HEK293 (cell line): ENCODE measurements around the gene SPATA24.
A peak's percentile ranks its signal among the peaks of the same experiment; 100 is the strongest.

Experiments used
- CTCF ChIA-PET: fragments of 350-600 bp; formaldehyde crosslinking; extraction: SDS; loops from one replicate; lab custom pipeline; 2021; ENCODE audit warnings: antibody characterized with exemption; lab: Yijun Ruan, JAX
- POLR2A ChIA-PET: fragments of 300-600 bp; formaldehyde crosslinking; extraction: SDS; loops from one replicate; lab custom pipeline; 2020; ENCODE audit warnings: antibody characterized with exemption, inconsistent platforms; lab: Yijun Ruan, JAX
- H3K27ac ChIP-seq: fragments of 200-500 bp; sonication (Bioruptor generic); 2 replicates; pipeline ENCODE4 v1.5.1; 2014; ENCODE audit warnings: low read depth, low read length, control low read depth, inconsistent platforms; ENCODE audit errors: extremely low read depth
- H3K36me3 ChIP-seq, 2 experiments: fragments of 200-500 bp in 1 of 2; sonication (Bioruptor generic) in 1 of 2; 1 replicate in 1 of 2; 2 replicates in 1 of 2; pipeline ENCODE4 v1.5.1; 2014 to 2017; ENCODE audit warnings: inconsistent platforms in 2 of 2, low read length in 2 of 2; ENCODE audit not compliant: control insufficient read depth in 2 of 2, insufficient read depth in 1 of 2
- H3K4me1 ChIP-seq: fragments of 200-500 bp; sonication (Bioruptor generic); 2 replicates; pipeline ENCODE4 v1.5.1; 2014; ENCODE audit warnings: mild to moderate bottlenecking, low read length, inconsistent platforms; ENCODE audit not compliant: control insufficient read depth, insufficient read depth
- H3K4me3 ChIP-seq: 2 replicates; pipeline ENCODE4 v1.5.1; 2011; ENCODE audit warnings: low read depth, mild to moderate bottlenecking, control low read depth, low read length, moderate library complexity
- H3K9me3 ChIP-seq: fragments of 200-500 bp; sonication (Bioruptor generic); 2 replicates; pipeline ENCODE4 v1.5.1; 2014; ENCODE audit warnings: low read depth, low read length, inconsistent platforms; ENCODE audit not compliant: control insufficient read depth, insufficient read depth
- EGR2 ChIP-seq: fragments of 450-650 bp; formaldehyde crosslinking; IDR thresholded peaks from 2 replicates; pipeline ENCODE4 v1.5.1; 2016; ENCODE audit warnings: low read depth, missing biosample characterization, missing genetic modification characterization
- GLIS1 ChIP-seq: fragments of 450-650 bp; formaldehyde crosslinking; IDR thresholded peaks from 2 replicates; pipeline ENCODE4 v1.5.1; 2016; ENCODE audit warnings: missing biosample characterization, missing genetic modification characterization
- SP2 ChIP-seq: fragments of 450-650 bp; formaldehyde crosslinking; IDR thresholded peaks from 2 replicates; pipeline ENCODE4 v1.5.1; 2016; ENCODE audit warnings: missing biosample characterization, missing genetic modification characterization
- ZBTB8A ChIP-seq: fragments of 450-650 bp; formaldehyde crosslinking; IDR thresholded peaks from 2 replicates; pipeline ENCODE4 v1.5.1; 2016; ENCODE audit warnings: missing biosample characterization, missing genetic modification characterization
- ZFHX2 ChIP-seq: fragments of 450-650 bp; formaldehyde crosslinking; conservative IDR thresholded peaks from 2 replicates; pipeline ENCODE4 v1.5.1; 2016; ENCODE audit warnings: missing biosample characterization, missing genetic modification characterization
- ZNF311 ChIP-seq: fragments of 450-650 bp; formaldehyde crosslinking; IDR thresholded peaks from 2 replicates; pipeline ENCODE4 v1.5.1; 2017; ENCODE audit warnings: missing biosample characterization, missing genetic modification characterization, borderline replicate concordance
- ZNF324 ChIP-seq: fragments of 450-650 bp; formaldehyde crosslinking; IDR thresholded peaks from 2 replicates; pipeline ENCODE4 v1.5.1; 2016; ENCODE audit warnings: missing biosample characterization, missing genetic modification characterization
- ZNF843 ChIP-seq: fragments of 450-650 bp; formaldehyde crosslinking; IDR thresholded peaks from 2 replicates; pipeline ENCODE4 v1.5.1; 2016; ENCODE audit warnings: missing biosample characterization, missing genetic modification characterization
- TF ChIP-seq, protein P1 (sequence below): fragments of 450-650 bp; formaldehyde crosslinking; IDR thresholded peaks from 2 replicates; pipeline ENCODE4 v1.5.1; 2016; ENCODE audit warnings: missing biosample characterization, missing genetic modification characterization

SPATA24 gene

DNA sequence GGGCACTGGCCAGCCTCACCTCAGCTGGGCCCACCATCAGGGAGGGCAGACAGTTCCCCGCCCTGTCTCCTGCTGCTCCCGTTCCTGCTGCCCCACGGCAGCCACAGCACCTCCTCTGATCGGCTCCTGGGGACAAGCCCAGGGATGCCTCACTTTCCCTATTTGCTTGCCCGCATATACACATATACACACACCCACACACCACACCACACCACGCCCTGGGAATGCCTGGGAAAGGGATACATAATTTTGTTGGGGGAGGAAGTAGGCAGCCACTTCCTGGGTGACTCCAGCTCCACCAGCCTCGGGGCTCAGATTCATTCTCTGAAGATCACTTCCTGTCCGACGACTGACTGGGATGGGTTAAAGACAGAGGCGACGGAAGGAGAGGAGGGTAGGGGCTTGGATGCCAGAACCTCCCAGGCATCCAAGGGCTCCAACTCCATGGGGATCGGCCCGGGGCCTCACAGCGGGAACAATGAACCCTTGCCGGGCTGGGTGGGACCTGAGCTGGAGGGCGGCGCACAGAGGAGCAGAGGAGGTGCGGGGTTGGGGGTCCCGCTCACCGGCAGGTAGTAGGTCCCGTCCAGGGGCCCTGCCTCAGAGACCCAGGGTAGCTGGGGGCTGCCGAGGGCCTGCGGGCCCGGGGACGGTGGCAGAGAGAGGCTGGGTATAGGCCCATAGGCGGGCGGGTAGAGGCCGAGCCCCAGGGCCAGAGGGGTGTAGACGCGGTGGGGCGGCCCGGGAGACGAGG, 12.1 kb downstream of the SPATA24 start:
- Histone ChIP-seq H3K4me1 (no peaks in the 10 kb centered on the region), H3K4me3 (no peak overlapping the region), H3K27ac (no peak overlapping the region; the same call in 1 of the 2 replicates), H3K36me3 (no peaks in the 10 kb centered on the region), H3K9me3 (no peaks in the 10 kb centered on the region)
- CTCF ChIA-PET, result interaction anchor here (0.6 to 2.5 kb wide), 6 partner anchors 10 to 85 kb away, joined by 3 to 18 read pairs (median 3); no protein-coding TSS in a partner anchor
- TF ChIP-seq ZFHX2, result peak; percentile 26; the same call in 1 of the 2 replicates
- 0 out of 2 replicates have a peak, but pooled peaks have one; percentile 8 for TF ChIP-seq SP2 (tag by site-specific recombination)
- peak; percentile 56; the same call in 1 of the 2 replicates for TF ChIP-seq EGR2 (tag by site-specific recombination)
- TF ChIP-seq ZNF324 (tag by site-specific recombination), result no peak
- POLR2A ChIA-PET, result interaction anchor here (0.7 to 1.4 kb wide), 2 partner anchors 28 to 50 kb away, joined by 3 to 5 read pairs; partner anchors contain the start of gene PAIP2

DNA sequence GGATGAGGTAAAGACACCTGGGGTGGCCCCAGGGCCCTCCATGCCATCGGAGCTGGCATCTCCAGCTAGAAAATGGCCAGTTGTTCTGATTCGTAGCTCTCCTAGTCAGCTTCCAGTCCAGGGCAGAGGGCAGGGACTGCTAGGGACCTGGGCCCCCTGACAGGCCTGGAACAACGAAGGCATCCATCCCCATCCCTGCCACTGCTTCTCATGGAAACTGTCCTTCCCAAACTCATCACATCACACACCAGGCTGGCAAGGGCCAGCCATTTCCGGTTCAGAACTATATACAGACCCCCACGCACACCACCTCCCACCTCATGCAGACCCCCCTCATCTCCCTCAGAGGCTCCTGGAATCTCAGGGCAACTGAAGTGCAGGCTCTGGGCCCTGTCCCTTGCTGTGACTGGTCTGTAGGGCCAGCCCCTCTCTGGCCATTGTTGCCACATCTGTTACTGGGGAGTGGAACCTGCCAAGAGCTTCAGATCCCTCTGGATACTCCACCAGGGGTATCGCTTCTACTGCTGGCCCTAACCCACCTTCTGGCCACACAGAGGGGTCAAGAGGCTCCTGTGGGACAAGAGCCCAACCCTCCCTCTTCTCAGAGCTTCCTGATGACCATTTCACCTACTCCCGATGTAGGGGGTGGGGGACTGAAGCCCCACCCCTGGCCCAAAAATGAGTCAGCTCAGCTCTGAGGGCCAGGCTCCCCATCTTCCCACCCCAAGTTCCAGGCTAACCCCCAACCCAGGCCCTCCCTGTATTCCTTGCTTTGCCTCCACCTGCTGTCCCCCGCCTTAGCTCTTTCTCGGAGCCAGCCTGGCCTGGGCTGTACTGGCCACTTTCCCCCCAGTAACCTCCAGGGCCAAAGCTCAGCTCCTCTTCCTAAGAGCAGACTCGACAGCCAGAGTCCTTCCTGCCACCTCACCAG, 13.0 kb downstream of the SPATA24 start:
- ChIA-PET CTCF (interaction anchor here (0.6 to 2.5 kb wide), 6 partner anchors 11 to 84 kb away, joined by 3 to 18 read pairs (median 3); no protein-coding TSS in a partner anchor), POLR2A (interaction anchor here (0.6 to 1.4 kb wide), 3 partner anchors 27 to 363 kb away, joined by 3 to 5 read pairs (median 4); partner anchors contain the start of gene PAIP2)
- no peaks in the 10 kb centered on the region for H3K4me1 ChIP-seq
- H3K9me3 ChIP-seq, result no peaks in the 10 kb centered on the region
- no peak overlapping the region for H3K4me3 ChIP-seq
- no peak overlapping the region for H3K27ac ChIP-seq
- TF ChIP-seq ZNF843 (tag by site-specific recombination) (no peak), GLIS1 (tag by site-specific recombination) (0 out of 2 replicates have a peak, but pooled peaks have one; percentile 2)
- TF ChIP-seq, all 188 proteins: peak for 1
- no peaks in the 10 kb centered on the region for H3K36me3 ChIP-seq

DNA sequence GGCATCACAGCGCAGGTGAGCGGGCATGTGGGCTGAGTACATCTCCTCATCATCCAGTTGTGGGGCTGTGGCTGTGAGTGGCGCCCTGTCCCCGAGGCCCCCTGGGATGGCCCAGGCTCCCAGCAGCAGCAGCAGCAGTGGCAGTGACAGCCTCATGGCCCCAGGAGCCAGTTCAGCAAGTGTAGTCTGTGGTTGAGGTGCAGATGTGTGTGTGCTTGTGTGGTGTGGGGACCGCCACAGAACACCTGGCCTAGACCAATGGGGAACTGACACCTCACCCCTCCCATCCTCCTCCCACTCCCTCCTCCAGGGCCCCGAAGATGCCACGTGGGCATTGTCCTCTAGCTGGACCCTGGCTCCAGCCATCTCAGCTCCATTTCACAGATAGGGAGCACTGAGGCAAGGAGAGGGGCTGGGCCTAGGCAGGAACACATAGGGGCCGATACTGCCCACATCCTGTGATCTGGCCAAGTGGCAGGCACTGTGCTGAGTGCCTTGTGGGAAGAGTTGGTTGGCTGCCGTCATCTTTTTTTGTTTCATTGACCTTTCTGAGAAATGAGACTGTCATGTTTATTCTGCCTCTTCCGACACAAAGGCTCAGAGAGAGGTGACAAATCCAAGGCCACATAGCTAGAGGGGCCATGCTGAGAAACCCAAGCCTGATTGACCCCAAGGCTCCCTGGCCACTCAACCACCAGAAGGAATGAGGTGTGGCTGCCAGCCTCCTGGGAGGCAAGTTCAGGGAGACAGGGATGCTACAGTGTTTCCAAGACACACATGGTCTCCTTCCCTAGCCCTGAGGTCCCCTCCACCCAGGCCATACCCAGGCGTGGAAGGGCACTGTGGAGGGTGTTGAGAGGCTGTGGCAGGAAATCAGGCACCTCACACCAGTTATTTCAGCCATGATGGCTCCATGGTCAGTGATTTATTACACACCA, 13.9 kb downstream of the SPATA24 start, which contains the start of gene MZB1:
Gene MZB1, minus strand, starts transcription at position 213 of the 938 bp plus-strand sequence. Its CDS starts 57 bp downstream, at position 156.
- no peaks in the 10 kb centered on the region for H3K4me1 ChIP-seq
- POLR2A ChIA-PET, result interaction anchor here (0.6 to 1.4 kb wide), 2 partner anchors 48 to 362 kb away, joined by 4 to 5 read pairs; partner anchors contain the start of gene PAIP2
- H3K36me3 ChIP-seq, result no peaks in the 10 kb centered on the region
- TF ChIP-seq GLIS1 (tag by site-specific recombination), result peak; percentile 8; the same call in 1 of the 2 replicates
- TF ChIP-seq ZFHX2, result peak; percentile 29; the same call in 1 of the 2 replicates
- TF ChIP-seq ZNF311, result no peak
- TF ChIP-seq, protein P1, sequence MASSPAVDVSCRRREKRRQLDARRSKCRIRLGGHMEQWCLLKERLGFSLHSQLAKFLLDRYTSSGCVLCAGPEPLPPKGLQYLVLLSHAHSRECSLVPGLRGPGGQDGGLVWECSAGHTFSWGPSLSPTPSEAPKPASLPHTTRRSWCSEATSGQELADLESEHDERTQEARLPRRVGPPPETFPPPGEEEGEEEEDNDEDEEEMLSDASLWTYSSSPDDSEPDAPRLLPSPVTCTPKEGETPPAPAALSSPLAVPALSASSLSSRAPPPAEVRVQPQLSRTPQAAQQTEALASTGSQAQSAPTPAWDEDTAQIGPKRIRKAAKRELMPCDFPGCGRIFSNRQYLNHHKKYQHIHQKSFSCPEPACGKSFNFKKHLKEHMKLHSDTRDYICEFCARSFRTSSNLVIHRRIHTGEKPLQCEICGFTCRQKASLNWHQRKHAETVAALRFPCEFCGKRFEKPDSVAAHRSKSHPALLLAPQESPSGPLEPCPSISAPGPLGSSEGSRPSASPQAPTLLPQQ (tag by site-specific recombination), result no peak
- peak; percentile 31; the same call in 1 of the 2 replicates for TF ChIP-seq ZBTB8A
- CTCF ChIA-PET, result interaction anchor here (0.6 to 1.1 kb wide), 2 partner anchors 11 to 32 kb away, joined by 3 read pairs; no protein-coding TSS in a partner anchor
- no peaks in the 10 kb centered on the region for H3K9me3 ChIP-seq
- no peak within 1 kb of the TSS for H3K4me3 ChIP-seq
- H3K27ac ChIP-seq, result no peak within 1 kb of the TSS
